ENCODE measurements around the gene ZMPSTE24.
"Not testable (repeated sequence)": the region's sequence is repeated elsewhere in the genome, so short reads cannot be mapped to it uniquely, and the experiment has no call there.

Gene ZMPSTE24

GRCh38 chr1:40332695-40333094 lies 74.7 kb downstream of the ZMPSTE24 start:
- DNase-seq = no peak

- DNase-seq = no peak
Observed at GRCh38 chr1:40337443-40337842, 79.4 kb downstream of the ZMPSTE24 start.

- peak in 1 of 2 experiments; percentile 33 for DNase-seq
Observed at GRCh38 chr1:40338745-40339419, 80.8 kb downstream of the ZMPSTE24 start.

- DNase-seq = no peak
Observed at GRCh38 chr1:40339420-40340323, 81.6 kb downstream of the ZMPSTE24 start.

GRCh38 chr1:40341491-40342380 lies 83.7 kb downstream of the ZMPSTE24 start:
- no peak for DNase-seq

GRCh38 chr1:40342381-40342717 lies 84.3 kb downstream of the ZMPSTE24 start:
- not testable (repeated sequence) for DNase-seq

Measured in cerebellar nuclear complex (tissue), 1 donor.